ENCODE results near the gene PINLYP.

DNA sequence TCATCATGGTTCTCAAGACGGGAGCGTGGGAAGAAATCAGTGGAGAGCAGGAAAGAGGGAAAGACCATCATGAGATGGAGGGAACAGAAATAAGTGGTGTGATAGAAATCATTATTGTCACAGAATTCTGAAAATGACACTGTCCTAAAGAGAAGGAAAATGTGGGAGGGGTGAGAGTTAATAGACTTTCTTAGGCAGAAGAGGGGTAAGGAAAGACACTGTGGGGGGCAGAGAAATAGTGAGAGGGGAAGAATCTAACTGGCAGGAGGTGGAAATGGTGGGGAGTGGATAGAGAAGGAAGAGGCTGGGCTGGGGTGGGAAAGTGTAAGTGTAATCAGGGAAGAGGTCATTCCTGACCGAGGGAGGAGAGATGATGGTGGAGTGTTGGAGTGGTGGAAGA, 3.2 kb downstream of the PINLYP start:
- TF ChIP-seq, protein P1, sequence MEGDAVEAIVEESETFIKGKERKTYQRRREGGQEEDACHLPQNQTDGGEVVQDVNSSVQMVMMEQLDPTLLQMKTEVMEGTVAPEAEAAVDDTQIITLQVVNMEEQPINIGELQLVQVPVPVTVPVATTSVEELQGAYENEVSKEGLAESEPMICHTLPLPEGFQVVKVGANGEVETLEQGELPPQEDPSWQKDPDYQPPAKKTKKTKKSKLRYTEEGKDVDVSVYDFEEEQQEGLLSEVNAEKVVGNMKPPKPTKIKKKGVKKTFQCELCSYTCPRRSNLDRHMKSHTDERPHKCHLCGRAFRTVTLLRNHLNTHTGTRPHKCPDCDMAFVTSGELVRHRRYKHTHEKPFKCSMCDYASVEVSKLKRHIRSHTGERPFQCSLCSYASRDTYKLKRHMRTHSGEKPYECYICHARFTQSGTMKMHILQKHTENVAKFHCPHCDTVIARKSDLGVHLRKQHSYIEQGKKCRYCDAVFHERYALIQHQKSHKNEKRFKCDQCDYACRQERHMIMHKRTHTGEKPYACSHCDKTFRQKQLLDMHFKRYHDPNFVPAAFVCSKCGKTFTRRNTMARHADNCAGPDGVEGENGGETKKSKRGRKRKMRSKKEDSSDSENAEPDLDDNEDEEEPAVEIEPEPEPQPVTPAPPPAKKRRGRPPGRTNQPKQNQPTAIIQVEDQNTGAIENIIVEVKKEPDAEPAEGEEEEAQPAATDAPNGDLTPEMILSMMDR (conservative IDR thresholded peaks at IDR 0.05 in 1 of 2, IDR thresholded peaks at IDR 0.05 in 1 of 2; ENCODE audit: extremely low read depth in 1 of 2, insufficient read depth in 1 of 2, low read depth in 1 of 2, low read length in 2 of 2), result no peak
- TF ChIP-seq EZH2 (IDR thresholded peaks at IDR 0.05; ENCODE audit: borderline replicate concordance, low read length), result no peak

Data from mammary epithelial cell (primary cell).